Mesenchymal stem cell (in vitro differentiated cells and primary cell): ENCODE measurements around the gene ZNF658.
"Not testable (repeated sequence)": the region's sequence is repeated elsewhere in the genome, so short reads cannot be mapped to it uniquely, and the experiment has no call there.

ENCODE experiments used
- DNase-seq: peaks from one replicate; pipeline ENCODE4 v3.0.0-alpha.2; 2013
- H2AFZ ChIP-seq: one replicate; pipeline ENCODE4 v1.6.1; 2013; ENCODE audit warnings: low read depth, mild to moderate bottlenecking, control low read depth, inconsistent platforms, low read length, moderate library complexity
- H2AK5ac ChIP-seq: 2 replicates; pipeline ENCODE4 v1.6.1; 2013; ENCODE audit warnings: low read length, moderate library complexity, mild to moderate bottlenecking, inconsistent platforms; ENCODE audit not compliant: severe bottlenecking
- H2BK120ac ChIP-seq: one replicate; pipeline ENCODE4 v1.6.1; 2013; ENCODE audit warnings: low read depth, mild to moderate bottlenecking, inconsistent platforms, low read length, moderate library complexity
- H2BK12ac ChIP-seq, 2 experiments: one replicate each; pipeline ENCODE4 v1.6.1; 2013; ENCODE audit warnings: inconsistent platforms in 2 of 2, low read length in 2 of 2, mild to moderate bottlenecking in 2 of 2, moderate library complexity in 2 of 2, control low read depth in 1 of 2
- H2BK15ac ChIP-seq: one replicate; pipeline ENCODE4 v1.6.1; 2013; ENCODE audit warnings: mild to moderate bottlenecking, low read depth, inconsistent platforms; ENCODE audit not compliant: poor library complexity, severe bottlenecking
- H2BK5ac ChIP-seq: 2 replicates; pipeline ENCODE4 v1.6.1; 2013; ENCODE audit warnings: low read depth, mild to moderate bottlenecking, low read length, control low read depth, inconsistent platforms; ENCODE audit not compliant: poor library complexity, severe bottlenecking
- H3K14ac ChIP-seq, 2 experiments: one replicate each; pipeline ENCODE4 v1.6.1; 2013; ENCODE audit warnings: inconsistent platforms in 2 of 2, low read length in 2 of 2, control low read depth in 1 of 2, mild to moderate bottlenecking in 1 of 2, moderate library complexity in 1 of 2
- H3K18ac ChIP-seq, 2 experiments: one replicate each; pipeline ENCODE4 v1.6.1; 2013; ENCODE audit warnings: inconsistent platforms in 2 of 2, low read length in 2 of 2, control low read depth in 1 of 2, low read depth in 1 of 2, mild to moderate bottlenecking in 1 of 2
- H3K23ac ChIP-seq, 2 experiments: one replicate each; pipeline ENCODE4 v1.6.1; 2013; ENCODE audit warnings: inconsistent platforms in 2 of 2, low read length in 2 of 2, mild to moderate bottlenecking in 2 of 2, moderate library complexity in 2 of 2, control low read depth in 1 of 2
- H3K27ac ChIP-seq: 2 replicates; pipeline ENCODE4 v1.5.1; 2013; ENCODE audit warnings: mild to moderate bottlenecking, moderate library complexity, low read length, control low read depth, inconsistent platforms; ENCODE audit not compliant: poor library complexity, severe bottlenecking
- H3K27me3 ChIP-seq, 2 experiments: 2 replicates each; pipeline versions ENCODE4 v1.6.1 to v1.7.0; 2013; ENCODE audit warnings: low read length in 2 of 2, mild to moderate bottlenecking in 2 of 2, moderate library complexity in 2 of 2, control low read depth in 1 of 2, inconsistent platforms in 1 of 2; ENCODE audit not compliant: control insufficient read depth in 1 of 2, insufficient read depth in 1 of 2
- H3K36me3 ChIP-seq, 2 experiments: 2 replicates each; pipeline versions ENCODE4 v1.6.1 to v1.7.0; 2013; ENCODE audit warnings: low read length in 2 of 2, control low read depth in 1 of 2, inconsistent platforms in 1 of 2, low read depth in 1 of 2, mild to moderate bottlenecking in 1 of 2; ENCODE audit not compliant: insufficient read depth in 2 of 2, control insufficient read depth in 1 of 2
- H3K4ac ChIP-seq, 2 experiments: one replicate each; pipeline ENCODE4 v1.6.1; 2013; ENCODE audit warnings: inconsistent platforms in 2 of 2, low read length in 2 of 2, mild to moderate bottlenecking in 2 of 2, moderate library complexity in 2 of 2, control low read depth in 1 of 2, low read depth in 1 of 2
- H3K4me1 ChIP-seq: 2 replicates; pipeline ENCODE4 v1.6.1; 2013; ENCODE audit warnings: low read depth, low read length, control low read depth; ENCODE audit not compliant: control insufficient read depth, insufficient read depth
- H3K4me2 ChIP-seq: 2 replicates; pipeline ENCODE4 v1.6.1; 2013; ENCODE audit warnings: low read length, mild to moderate bottlenecking, inconsistent platforms; ENCODE audit not compliant: poor library complexity, severe bottlenecking
- H3K4me3 ChIP-seq, 2 experiments: 2 replicates each; pipeline versions ENCODE4 v1.5.1 to v1.7.0; 2013; ENCODE audit warnings: low read length in 2 of 2, mild to moderate bottlenecking in 2 of 2, control low read depth in 1 of 2, low read depth in 1 of 2; ENCODE audit not compliant: insufficient read depth in 1 of 2
- H3K79me1 ChIP-seq: replicated peaks from 2 replicates; pipeline ENCODE4 v1.6.1; 2013; ENCODE audit warnings: mild to moderate bottlenecking, control low read depth, low read length, inconsistent platforms; ENCODE audit not compliant: poor library complexity, severe bottlenecking
- H3K9ac ChIP-seq: 2 replicates; pipeline ENCODE4 v1.7.0; 2013; ENCODE audit warnings: mild to moderate bottlenecking, low read length, moderate library complexity
- H3K9me3 ChIP-seq: 2 replicates; pipeline ENCODE4 v1.7.0; 2013; ENCODE audit warnings: mild to moderate bottlenecking, low read length; ENCODE audit not compliant: control insufficient read depth
- H4K8ac ChIP-seq: one replicate; pipeline ENCODE4 v1.6.1; 2013; ENCODE audit warnings: inconsistent platforms, mild to moderate bottlenecking, low read length, moderate library complexity
- H4K91ac ChIP-seq: one replicate; pipeline ENCODE4 v1.6.1; 2013; ENCODE audit warnings: mild to moderate bottlenecking, low read length, inconsistent platforms
- WGBS: methylation state at CpG from one replicate; pipeline ENCODE4 v1.1.7; 2013; ENCODE audit warnings: mixed read lengths; 5-methylcytosine and 5-hydroxymethylcytosine counted together

The ZNF658 gene

DNA sequence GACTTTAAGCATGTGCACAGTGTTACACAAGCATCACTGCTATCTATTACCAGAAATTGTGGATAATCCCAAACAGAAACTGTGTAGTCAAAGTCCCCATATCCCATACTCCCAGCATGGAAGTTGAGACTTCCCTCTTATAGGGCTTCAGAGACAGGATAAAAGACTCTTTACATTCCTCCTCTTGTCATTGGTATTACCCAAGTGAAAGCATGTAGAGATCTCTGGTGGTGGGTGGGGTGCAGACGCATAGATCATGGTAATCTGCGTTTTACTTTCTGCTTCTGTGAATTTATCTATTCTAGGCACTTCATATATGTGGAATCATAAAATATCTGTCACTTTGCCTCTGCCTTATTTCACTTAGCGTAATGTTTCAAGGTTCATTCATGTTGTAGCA lies 18.7 kb upstream of the ZNF658 start:
- H3K9ac ChIP-seq, H3K18ac ChIP-seq, H3K27me3 ChIP-seq, H2BK12ac ChIP-seq, H3K4me2 ChIP-seq, H3K27ac ChIP-seq, H3K79me1 ChIP-seq, H3K4me1 ChIP-seq, H3K4ac ChIP-seq, H2BK120ac ChIP-seq, H3K14ac ChIP-seq, H4K91ac ChIP-seq, H3K9me3 ChIP-seq, H3K4me3 ChIP-seq, H3K36me3 ChIP-seq, DNase-seq, H2BK5ac ChIP-seq, H3K23ac ChIP-seq, H2AK5ac ChIP-seq, H2AFZ ChIP-seq, H4K8ac ChIP-seq, H2BK15ac ChIP-seq: not testable (repeated sequence)
- WGBS, result no CpG with 5 or more reads among the region's 3 CpGs

DNA sequence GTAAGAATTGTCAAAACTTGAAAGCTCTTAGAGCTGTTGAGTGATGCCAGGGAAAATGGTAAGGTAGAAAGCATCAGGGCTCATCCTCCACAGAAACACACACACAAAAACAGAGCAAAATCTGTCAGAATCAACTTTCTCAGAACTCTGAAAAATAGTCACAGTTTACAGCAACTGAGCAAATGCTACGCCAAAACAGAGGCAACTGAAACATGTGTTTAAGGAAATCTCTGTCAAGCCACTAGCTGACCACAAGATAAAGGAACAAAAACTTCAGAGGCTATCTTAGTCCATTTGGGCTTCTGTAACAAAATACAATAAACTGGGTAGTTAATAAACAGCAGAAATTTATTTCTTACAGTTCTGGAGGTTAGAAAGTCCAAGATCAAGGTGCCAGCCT lies 10.2 kb upstream of the ZNF658 start:
- not testable (repeated sequence) for H3K4me2 ChIP-seq, H3K18ac ChIP-seq, H3K23ac ChIP-seq, H3K79me1 ChIP-seq, H2AFZ ChIP-seq, H3K4me1 ChIP-seq, H3K27ac ChIP-seq, H2BK120ac ChIP-seq, H4K8ac ChIP-seq, H2BK5ac ChIP-seq, DNase-seq, H2BK15ac ChIP-seq, H4K91ac ChIP-seq, H3K4ac ChIP-seq, H3K27me3 ChIP-seq, H3K9ac ChIP-seq, H3K36me3 ChIP-seq, H3K4me3 ChIP-seq, H3K9me3 ChIP-seq, H3K14ac ChIP-seq, H2AK5ac ChIP-seq, H2BK12ac ChIP-seq
- WGBS, result no CpG with 5 or more reads among the region's 1 CpG

DNA sequence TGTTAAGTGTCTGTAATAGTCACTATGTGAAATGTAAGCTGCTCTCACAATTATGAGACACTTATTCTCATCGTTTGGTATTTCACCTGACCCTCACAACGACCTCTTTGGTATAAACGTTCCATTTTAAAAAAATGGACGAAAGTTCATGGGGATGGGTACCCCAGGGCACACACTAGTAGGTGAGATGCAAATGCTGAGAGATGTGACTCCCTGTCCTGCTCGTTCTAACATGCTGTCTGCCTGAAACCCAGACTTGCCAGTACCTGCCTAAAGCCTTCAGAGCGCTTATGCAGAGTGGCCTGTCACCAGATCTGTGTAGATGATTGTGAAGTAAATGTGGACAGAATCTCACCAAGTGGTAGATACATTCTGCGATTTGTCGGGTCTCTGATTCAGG lies 616 bp downstream of the ZNF658 start:
- not testable (repeated sequence) for H3K18ac ChIP-seq, H3K4ac ChIP-seq, H2AK5ac ChIP-seq, H4K91ac ChIP-seq, H3K4me1 ChIP-seq, H4K8ac ChIP-seq, H3K23ac ChIP-seq, H3K9me3 ChIP-seq, H2BK120ac ChIP-seq, H3K79me1 ChIP-seq, H3K14ac ChIP-seq, H3K36me3 ChIP-seq, H3K27ac ChIP-seq, H2BK15ac ChIP-seq, H2AFZ ChIP-seq, H2BK5ac ChIP-seq, H3K27me3 ChIP-seq, H2BK12ac ChIP-seq
- no CpG with 5 or more reads among the region's 8 CpGs for WGBS
- peak overlapping the region; percentile 80 for H3K9ac ChIP-seq
- peak overlapping the region; percentile 44 for H3K4me2 ChIP-seq
- DNase-seq, result peak; percentile 1
- H3K4me3 ChIP-seq, result peak overlapping the region in 1 of 2 experiments; percentile 79

DNA sequence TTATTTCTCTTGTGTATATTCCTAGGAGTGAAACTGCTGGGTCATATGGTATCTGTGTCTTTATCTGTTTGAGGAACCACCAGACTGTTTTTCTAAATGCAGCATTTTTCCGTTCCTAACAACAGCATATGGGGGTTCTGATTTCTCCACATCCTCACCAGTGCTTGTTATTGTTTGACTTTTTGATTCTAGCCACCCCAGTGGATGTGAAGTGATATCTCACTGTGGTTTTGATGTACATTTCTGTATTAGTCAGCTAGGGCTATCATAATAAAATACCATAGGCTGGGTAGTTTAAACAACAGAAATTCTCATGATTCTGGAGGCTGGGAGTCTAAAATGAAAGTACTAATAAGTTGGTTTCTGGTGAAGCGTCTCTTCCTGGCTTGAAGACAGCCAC lies 9.0 kb downstream of the ZNF658 start:
- not testable (repeated sequence) for H2BK120ac ChIP-seq

More for the DNA sequence above, 9.0 kb downstream of the ZNF658 start:
- H3K18ac ChIP-seq, H2AK5ac ChIP-seq, H3K4me2 ChIP-seq, DNase-seq, H2BK15ac ChIP-seq, H3K14ac ChIP-seq, H3K27ac ChIP-seq, H3K9me3 ChIP-seq, H2BK12ac ChIP-seq, H2BK5ac ChIP-seq, H4K8ac ChIP-seq, H3K79me1 ChIP-seq, H2AFZ ChIP-seq, H3K23ac ChIP-seq, H3K4me3 ChIP-seq, H3K9ac ChIP-seq, H3K27me3 ChIP-seq, H3K4ac ChIP-seq, H3K4me1 ChIP-seq, H4K91ac ChIP-seq: not testable (repeated sequence)
- 100% methylated on average over 1 of the region's 2 CpGs for WGBS
- H3K36me3 ChIP-seq, result peaks cover 2 to 13% of the 10 kb centered on the region in 2 experiments
